Endothelial cell of umbilical vein (primary cell): ENCODE measurements around the gene NEURL1B. TPM values are rescaled to one million over a fixed set of nuclear protein-coding genes. Genes with fewer than 3 reads are reported as not detected.

Experiments
- BruUV-seq: library from RNA; stranded (reverse); fragments of 400-500 nt; replicated peaks from 2 replicates; lab custom pipeline; 2021; lab: Mats Ljungman, UMichigan
- CTCF ChIA-PET: fragments of 300-600, 350-600 bp; sonication (Branson Sonifier 250); formaldehyde crosslinking; loops from one replicate; lab custom pipeline; 2021; ENCODE audit warnings: antibody characterized with exemption, inconsistent platforms; lab: Charles Lee
- POLR2A ChIA-PET: fragments of 300-600, 350-600 bp; sonication (Branson Sonifier 250); formaldehyde crosslinking; loops from one replicate; lab custom pipeline; 2021; ENCODE audit warnings: antibody characterized with exemption, inconsistent platforms; lab: Charles Lee
- DNase-seq: peaks from one replicate; pipeline ENCODE4 v3.0.0-alpha.2; 2011; ENCODE audit warnings: low read depth, low spot score
- FAIRE-seq: peaks from 2 replicates; lab custom pipeline; 2011; peaks lifted over from hg19 to GRCh38; lab: Jason Lieb, UNC
- H2AFZ ChIP-seq: 2 replicates; pipeline ENCODE4 v1.6.0; 2012; ENCODE audit warnings: low read depth, low read length, control low read depth, inconsistent platforms
- H3K27ac ChIP-seq: 2 replicates; pipeline ENCODE4 v1.5.1; 2011; ENCODE audit warnings: low read depth, mild to moderate bottlenecking, control low read depth, low read length, moderate library complexity; ENCODE audit not compliant: insufficient read depth
- H3K27me3 ChIP-seq, 2 experiments: 2 replicates each; pipeline versions ENCODE4 v1.6.0 to v1.6.1; 2011; ENCODE audit warnings: low read length in 2 of 2, mixed read lengths in 1 of 2; ENCODE audit not compliant: control insufficient read depth in 2 of 2, insufficient read depth in 2 of 2
- H3K36me3 ChIP-seq, 2 experiments: 2 replicates in 1 of 2; 3 replicates in 1 of 2; pipeline ENCODE4 v1.5.1; 2011; ENCODE audit warnings: low read length in 2 of 2, mild to moderate bottlenecking in 1 of 2, moderate library complexity in 1 of 2; ENCODE audit not compliant: control insufficient read depth in 2 of 2, insufficient read depth in 2 of 2; ENCODE audit errors: extremely low read depth in 1 of 2
- H3K4me1 ChIP-seq: 3 replicates; pipeline ENCODE4 v1.5.1; 2011; ENCODE audit warnings: mild to moderate bottlenecking, low read length; ENCODE audit not compliant: control insufficient read depth, insufficient read depth; ENCODE audit errors: extremely low read depth
- H3K4me2 ChIP-seq: 2 replicates; pipeline ENCODE4 v1.6.1; 2011; ENCODE audit warnings: low read length, control low read depth, mixed read lengths; ENCODE audit not compliant: insufficient read depth
- H3K4me3 ChIP-seq, 3 experiments: fragments of 200-600 bp in 1 of 3; sonication (generic), shearing (Covaris generic) in 1 of 3; replicated peaks in 1 of 3; 2 replicates each; pipeline ENCODE4 v1.5.1; 2011 to 2016; ENCODE audit warnings: control low read depth in 3 of 3, low read length in 3 of 3, mild to moderate bottlenecking in 2 of 3, inconsistent platforms in 1 of 3, low read depth in 1 of 3, moderate library complexity in 1 of 3; ENCODE audit not compliant: insufficient read depth in 1 of 3
- H3K79me2 ChIP-seq: 2 replicates; pipeline ENCODE4 v1.6.0; 2012; ENCODE audit warnings: low read length, inconsistent platforms; ENCODE audit not compliant: control insufficient read depth, insufficient read depth
- H3K9ac ChIP-seq: replicated peaks from 2 replicates; pipeline ENCODE3; 2011; ENCODE audit warnings: low read length, control low read depth; ENCODE audit not compliant: insufficient read depth; ENCODE audit errors: extremely low read depth
- H3K9me1 ChIP-seq: replicated peaks from 3 replicates; pipeline ENCODE4 v1.6.0; 2011; ENCODE audit warnings: mild to moderate bottlenecking, low read length; ENCODE audit not compliant: control insufficient read depth, insufficient read depth; ENCODE audit errors: extremely low read depth
- H3K9me3 ChIP-seq: replicated peaks from 2 replicates; pipeline ENCODE4 v1.5.1; 2012; ENCODE audit warnings: low read length, inconsistent platforms; ENCODE audit not compliant: control insufficient read depth, insufficient read depth
- H4K20me1 ChIP-seq: replicated peaks from 2 replicates; pipeline ENCODE3; 2011; ENCODE audit warnings: mild to moderate bottlenecking, low read length; ENCODE audit not compliant: control insufficient read depth, insufficient read depth; ENCODE audit errors: extremely low read depth
- FOS ChIP-seq: IDR thresholded peaks from 2 replicates; pipeline ENCODE4 v1.6.1; 2011; ENCODE audit warnings: mild to moderate bottlenecking, low read length, moderate library complexity, borderline replicate concordance; ENCODE audit not compliant: insufficient read depth
- GATA2 ChIP-seq: IDR thresholded peaks from 2 replicates; pipeline ENCODE4 v1.7.0; 2011; ENCODE audit warnings: low read depth, mild to moderate bottlenecking, moderate library complexity, mixed read lengths, low read length; ENCODE audit not compliant: insufficient read length, insufficient read depth
- JUN ChIP-seq: IDR thresholded peaks from 2 replicates; pipeline ENCODE4 v1.6.1; 2011; ENCODE audit warnings: borderline replicate concordance, low read depth; ENCODE audit not compliant: insufficient read length, insufficient read depth
- MAX ChIP-seq: IDR thresholded peaks from 2 replicates; pipeline ENCODE4 v1.6.1; 2011; ENCODE audit not compliant: insufficient read depth, insufficient read length
- MYC ChIP-seq: IDR thresholded peaks from one replicate; pipeline ENCODE4 v1.6.1; 2011; ENCODE audit warnings: mild to moderate bottlenecking, low read depth, low read length
- POLR2A ChIP-seq: IDR thresholded peaks from 2 replicates; pipeline ENCODE4 v1.6.1; 2012; ENCODE audit warnings: low read depth, mild to moderate bottlenecking, control low read depth, low read length
- POLR2AphosphoS5 ChIP-seq: IDR thresholded peaks from 2 replicates; pipeline ENCODE4 v1.6.1; 2012; ENCODE audit warnings: low read depth, mild to moderate bottlenecking, control low read depth, low read length, moderate library complexity; ENCODE audit not compliant: insufficient read depth
- dilution Hi-C: fragments of 300-500 bp; cut with MboI; formaldehyde crosslinking; loops from one replicate; pipeline ENCODE4 v1.15.0; 2019; ENCODE audit warnings: low sequenced_read_pairs; ENCODE audit not compliant: extremely low pct_ligation_motif_present
- intact Hi-C: fragments of 100-400 bp; cut with micrococcal nuclease; formaldehyde crosslinking; loops from one replicate; pipeline ENCODE4 v1.10.0; 2022
- polyA plus RNA-seq, 4 experiments: library from polyadenylated mRNA; depleted of rRNA in 3 of 4; stranded (reverse) in 3 of 4; unstranded in 1 of 4; fragments of >200 nt; gene quantifications; 2 replicates each; pipeline versions ENCODE4 v1.2.1 to v1.2.3, GENCODE V29; 2011 to 2012; ENCODE audit warnings: missing spikeins in 1 of 4
- total RNA-seq: library from RNA; stranded (reverse); gene quantifications from 2 replicates; pipeline ENCODE4 v1.2.3, GENCODE V29; 2021
- TF ChIP-seq, protein P1 (sequence below), 2 donors: IDR thresholded peaks; 1 replicate in 1 of 2; 2 replicates in 1 of 2; pipeline ENCODE4 v1.5.1; 2011; ENCODE audit warnings: low read length in 2 of 2, mild to moderate bottlenecking in 2 of 2, moderate library complexity in 2 of 2, control low read depth in 1 of 2, inconsistent platforms in 1 of 2, low read depth in 1 of 2; ENCODE audit not compliant: insufficient read depth in 1 of 2; ENCODE audit errors: extremely low read depth in 1 of 2

The NEURL1B gene
- total and polyA plus RNA-seq, 2 donors (not counting 3 experiments of a cell fraction or from before 2014, with no cell fraction given) = 0.44 to 1.6 TPM

GRCh38 chr5:172617817-172618216 lies 23.2 kb upstream of the NEURL1B start:
- no peaks in the 10 kb centered on the region for H3K9me3 ChIP-seq
- H3K4me2 ChIP-seq = no peak overlapping the region
- ChIA-PET CTCF (no interaction called here), POLR2A (no interaction called here)
- dilution Hi-C loops (no loop called here), intact Hi-C loops (no loop called here)
- no peaks in the 10 kb centered on the region for H3K36me3 ChIP-seq
- no peak overlapping the region for H2AFZ ChIP-seq
- H4K20me1 ChIP-seq = no peaks in the 10 kb centered on the region
- H3K27me3 ChIP-seq = peaks cover 0 to 2% of the 10 kb centered on the region in 2 experiments
- TF ChIP-seq JUN (no peak), POLR2A (no peak), FOS (no peak), POLR2AphosphoS5 (no peak), MAX (no peak), GATA2 (no peak), MYC (no peak)
- TF ChIP-seq, protein P1, sequence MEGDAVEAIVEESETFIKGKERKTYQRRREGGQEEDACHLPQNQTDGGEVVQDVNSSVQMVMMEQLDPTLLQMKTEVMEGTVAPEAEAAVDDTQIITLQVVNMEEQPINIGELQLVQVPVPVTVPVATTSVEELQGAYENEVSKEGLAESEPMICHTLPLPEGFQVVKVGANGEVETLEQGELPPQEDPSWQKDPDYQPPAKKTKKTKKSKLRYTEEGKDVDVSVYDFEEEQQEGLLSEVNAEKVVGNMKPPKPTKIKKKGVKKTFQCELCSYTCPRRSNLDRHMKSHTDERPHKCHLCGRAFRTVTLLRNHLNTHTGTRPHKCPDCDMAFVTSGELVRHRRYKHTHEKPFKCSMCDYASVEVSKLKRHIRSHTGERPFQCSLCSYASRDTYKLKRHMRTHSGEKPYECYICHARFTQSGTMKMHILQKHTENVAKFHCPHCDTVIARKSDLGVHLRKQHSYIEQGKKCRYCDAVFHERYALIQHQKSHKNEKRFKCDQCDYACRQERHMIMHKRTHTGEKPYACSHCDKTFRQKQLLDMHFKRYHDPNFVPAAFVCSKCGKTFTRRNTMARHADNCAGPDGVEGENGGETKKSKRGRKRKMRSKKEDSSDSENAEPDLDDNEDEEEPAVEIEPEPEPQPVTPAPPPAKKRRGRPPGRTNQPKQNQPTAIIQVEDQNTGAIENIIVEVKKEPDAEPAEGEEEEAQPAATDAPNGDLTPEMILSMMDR (IDR thresholded peaks at IDR 0.05; ENCODE audit: extremely low read depth in 1 of 2, insufficient read depth in 1 of 2, low read depth in 1 of 2, low read length in 2 of 2) = no peak
- BruUV-seq = no TSS peak
- no peak overlapping the region for H3K9ac ChIP-seq
- no peaks in the 10 kb centered on the region for H3K79me2 ChIP-seq
- no peak overlapping the region for H3K27ac ChIP-seq
- no peaks in the 10 kb centered on the region for H3K9me1 ChIP-seq
- no peaks in the 10 kb centered on the region for H3K4me1 ChIP-seq
- no peak for FAIRE-seq
- no peak overlapping the region for H3K4me3 ChIP-seq
- DNase-seq = no peak
